Activated CD8-positive, alpha-beta T cell treated with anti-CD3 and anti-CD28 coated beads, Interleukin-2, amount 10 ng/mL, durations not matched to agents 7 days and 5 days (primary cell): ENCODE results near the gene KRTAP5-7. TPM values are rescaled to one million over a fixed set of nuclear protein-coding genes. Genes with fewer than 3 reads are reported as not detected.
"Not testable (repeated sequence)": the region's sequence is repeated elsewhere in the genome, so short reads cannot be mapped to it uniquely, and the experiment has no call there.

ENCODE experiments used
- ATAC-seq: fragments of 150-1000 bp; cut with Tn5 transposase; one replicate; pipeline ENCODE4 v1.10.0; 2021; ENCODE audit warnings: moderate library complexity
- CTCF ChIA-PET: fragments of 350-600 bp; sonication (Branson Sonifier 250); formaldehyde crosslinking; loops from one replicate; lab custom pipeline; 2021; ENCODE audit warnings: antibody characterized with exemption; lab: Charles Lee
- POLR2A ChIA-PET: fragments of 350-600 bp; sonication (Branson Sonifier 250); formaldehyde crosslinking; loops from one replicate; lab custom pipeline; 2021; ENCODE audit warnings: antibody characterized with exemption; lab: Charles Lee
- DNase-seq: peaks from one replicate; pipeline ENCODE4 v3.0.0-alpha.2; 2020
- H3K27ac Mint-ChIP-seq: one replicate; pipeline ENCODE4 v1.8.0; 2021; ENCODE audit warnings: mild to moderate bottlenecking, mixed read lengths
- H3K27me3 Mint-ChIP-seq: one replicate; pipeline ENCODE4 v1.8.0; 2021; ENCODE audit warnings: low read depth, mixed read lengths
- H3K36me3 Mint-ChIP-seq: one replicate; pipeline ENCODE4 v1.8.0; 2021; ENCODE audit warnings: low read depth, mixed read lengths
- H3K4me1 Mint-ChIP-seq: one replicate; pipeline ENCODE4 v1.8.0; 2021; ENCODE audit warnings: low read depth, mixed read lengths
- H3K4me3 Mint-ChIP-seq: one replicate; pipeline ENCODE4 v1.8.0; 2021; ENCODE audit warnings: mild to moderate bottlenecking, mixed read lengths
- H3K9me3 Mint-ChIP-seq: one replicate; pipeline ENCODE4 v1.8.0; 2022; ENCODE audit warnings: mixed read lengths; ENCODE audit not compliant: insufficient read depth
- total RNA-seq, 2 experiments: library from RNA; stranded (reverse); gene quantifications; one replicate each; pipeline ENCODE4 v1.2.3, GENCODE V29; 2021

Gene KRTAP5-7
- total RNA-seq, 2 experiments from 2014 or later: not detected

DNA sequence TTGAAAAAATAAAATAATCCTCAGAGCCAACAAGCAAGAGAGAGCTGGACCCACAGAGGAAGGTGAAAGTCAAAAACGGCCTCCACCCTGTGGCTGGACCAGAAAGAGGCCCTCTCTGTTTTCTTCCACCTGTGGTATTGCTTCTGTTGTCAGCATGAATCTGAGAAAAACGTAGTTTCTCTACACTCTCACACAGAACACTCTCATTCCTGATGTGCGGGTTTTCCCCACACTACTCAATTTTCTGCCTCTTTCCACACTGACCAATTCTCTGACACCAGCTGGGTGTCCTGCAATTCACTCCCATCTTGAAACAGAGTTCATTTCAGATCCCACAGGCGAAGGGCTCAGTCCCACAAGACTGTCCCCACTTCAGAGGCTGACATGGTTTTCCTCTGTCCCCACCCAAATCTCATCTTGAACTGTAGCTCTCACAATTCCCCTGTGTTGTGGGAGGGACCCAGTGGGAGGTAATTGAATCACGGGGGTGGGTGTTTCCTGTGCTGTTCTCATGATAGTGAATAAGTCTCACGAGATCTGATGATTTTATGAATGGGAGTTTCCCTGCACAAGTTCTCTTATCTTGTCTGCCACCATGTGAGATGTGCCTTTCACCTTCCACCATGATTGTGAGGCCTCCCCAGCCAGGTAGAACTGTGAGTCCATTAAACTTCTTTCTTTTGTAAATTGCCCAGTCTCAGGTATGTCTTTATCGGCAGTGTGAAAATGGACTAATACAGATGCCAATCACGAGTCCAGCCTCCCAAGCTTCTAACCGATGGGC lies 13.6 kb downstream of the KRTAP5-7 start:
- CTCF ChIA-PET, H3K27ac Mint-ChIP-seq, POLR2A ChIA-PET, H3K4me3 Mint-ChIP-seq, H3K9me3 Mint-ChIP-seq, ATAC-seq, H3K36me3 Mint-ChIP-seq, DNase-seq, H3K27me3 Mint-ChIP-seq: not testable (repeated sequence)
- H3K4me1 Mint-ChIP-seq: peaks cover 11% of the 10 kb centered on the region

DNA sequence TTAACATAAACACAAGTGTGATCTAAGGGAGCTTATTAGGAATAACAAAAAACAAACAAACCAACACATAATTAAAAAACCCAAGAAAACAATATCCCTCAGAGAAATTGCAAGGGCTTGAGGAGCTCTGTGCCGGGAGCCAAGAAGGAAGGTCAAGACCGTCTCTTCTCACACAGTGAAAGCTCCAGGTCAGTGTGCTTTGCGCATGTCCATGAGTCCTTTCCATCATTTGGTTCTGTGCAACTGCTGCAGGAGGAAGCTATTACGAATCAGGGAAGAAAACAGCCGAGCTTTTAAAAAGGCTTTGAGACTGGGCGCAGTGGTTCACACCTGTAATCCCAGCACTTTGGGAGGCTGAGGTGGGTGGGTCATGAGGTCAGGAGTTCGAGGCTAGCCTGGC lies 15.3 kb downstream of the KRTAP5-7 start:
- no peak for ATAC-seq
- H3K4me3 Mint-ChIP-seq: no peak overlapping the region
- peaks cover 11% of the 10 kb centered on the region for H3K4me1 Mint-ChIP-seq
- POLR2A ChIA-PET: no interaction called here
- CTCF ChIA-PET: no interaction called here
- DNase-seq: no peak
- no peaks in the 10 kb centered on the region for H3K9me3 Mint-ChIP-seq
- H3K36me3 Mint-ChIP-seq: no peaks in the 10 kb centered on the region
- no peak overlapping the region for H3K27ac Mint-ChIP-seq
- H3K27me3 Mint-ChIP-seq: no peaks in the 10 kb centered on the region

DNA sequence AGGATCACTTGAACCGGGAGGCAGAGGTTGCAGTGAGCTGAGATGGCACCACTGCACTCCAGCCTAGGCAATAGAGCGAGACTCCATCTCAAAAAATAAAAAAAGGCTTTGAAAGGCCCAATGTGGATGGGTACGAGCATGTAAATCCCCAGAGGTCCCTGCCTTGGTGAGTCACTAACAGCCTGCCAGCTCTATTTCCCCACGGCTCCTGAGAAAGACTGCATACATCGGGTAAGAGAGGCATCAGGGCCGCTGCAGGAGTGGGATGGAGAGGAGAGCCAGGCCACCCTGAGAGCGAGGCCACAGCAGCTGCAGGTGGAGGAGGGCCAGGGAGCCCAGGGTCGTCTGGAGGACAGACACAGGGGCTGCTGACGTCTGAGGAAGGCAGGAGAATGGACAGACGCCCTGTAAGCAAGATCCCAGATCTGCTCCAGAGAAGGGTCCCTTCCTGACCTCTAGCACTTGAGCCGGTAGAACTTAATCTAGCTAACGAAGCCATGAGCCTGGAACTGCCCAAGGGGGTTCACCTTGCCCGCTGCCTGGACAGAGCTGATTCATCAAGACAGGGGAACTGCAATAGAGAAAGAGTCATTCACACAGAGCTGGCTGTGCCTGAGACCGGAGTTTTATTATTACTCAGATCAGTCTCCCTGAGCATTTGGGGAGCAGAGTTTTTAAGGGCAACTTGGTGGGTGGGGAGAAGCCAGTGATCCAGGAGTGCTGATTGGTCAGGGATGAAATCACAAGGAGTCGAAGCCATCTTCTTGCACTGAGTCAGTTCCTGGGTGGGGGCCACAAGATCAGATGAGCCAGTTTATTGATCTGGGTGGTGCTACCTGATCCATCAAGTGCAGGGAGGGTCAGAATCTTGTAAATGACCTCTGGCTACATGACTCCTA lies 16.1 kb downstream of the KRTAP5-7 start:
- ATAC-seq (no peak), DNase-seq (no peak)
- ChIA-PET POLR2A (no interaction called here), CTCF (no interaction called here)
- H3K4me3 Mint-ChIP-seq: no peak overlapping the region
- no peak overlapping the region for H3K27ac Mint-ChIP-seq
- H3K9me3 Mint-ChIP-seq: no peaks in the 10 kb centered on the region
- no peaks in the 10 kb centered on the region for H3K36me3 Mint-ChIP-seq
- no peaks in the 10 kb centered on the region for H3K27me3 Mint-ChIP-seq
- peaks cover 11% of the 10 kb centered on the region for H3K4me1 Mint-ChIP-seq

DNA sequence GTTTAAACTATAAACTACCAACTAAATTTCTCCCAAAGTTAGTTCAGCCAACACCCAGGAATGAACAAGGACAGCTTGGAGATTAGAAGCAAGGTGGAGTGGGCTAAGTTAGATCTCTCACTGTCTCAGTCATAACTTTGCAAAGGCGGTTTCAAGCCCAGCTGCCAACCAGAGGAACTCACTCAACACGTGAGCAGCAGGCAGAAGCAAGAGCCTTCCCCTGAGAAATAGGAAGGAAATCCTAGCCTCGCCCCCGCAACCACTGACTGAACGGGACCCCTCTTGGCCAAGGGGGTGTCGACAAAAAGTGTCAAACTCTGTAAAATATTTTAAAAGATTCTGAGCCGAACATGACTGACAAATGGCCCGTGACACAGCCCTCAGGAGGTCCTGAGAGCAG lies 16.8 kb downstream of the KRTAP5-7 start:
- Mint-ChIP-seq H3K9me3 (no peaks in the 10 kb centered on the region), H3K36me3 (no peaks in the 10 kb centered on the region), H3K27me3 (no peaks in the 10 kb centered on the region), H3K4me3 (no peak overlapping the region), H3K27ac (no peak overlapping the region), H3K4me1 (peaks cover 11% of the 10 kb centered on the region)
- DNase-seq: no peak
- ATAC-seq: no peak
- ChIA-PET POLR2A (no interaction called here), CTCF (no interaction called here)

DNA sequence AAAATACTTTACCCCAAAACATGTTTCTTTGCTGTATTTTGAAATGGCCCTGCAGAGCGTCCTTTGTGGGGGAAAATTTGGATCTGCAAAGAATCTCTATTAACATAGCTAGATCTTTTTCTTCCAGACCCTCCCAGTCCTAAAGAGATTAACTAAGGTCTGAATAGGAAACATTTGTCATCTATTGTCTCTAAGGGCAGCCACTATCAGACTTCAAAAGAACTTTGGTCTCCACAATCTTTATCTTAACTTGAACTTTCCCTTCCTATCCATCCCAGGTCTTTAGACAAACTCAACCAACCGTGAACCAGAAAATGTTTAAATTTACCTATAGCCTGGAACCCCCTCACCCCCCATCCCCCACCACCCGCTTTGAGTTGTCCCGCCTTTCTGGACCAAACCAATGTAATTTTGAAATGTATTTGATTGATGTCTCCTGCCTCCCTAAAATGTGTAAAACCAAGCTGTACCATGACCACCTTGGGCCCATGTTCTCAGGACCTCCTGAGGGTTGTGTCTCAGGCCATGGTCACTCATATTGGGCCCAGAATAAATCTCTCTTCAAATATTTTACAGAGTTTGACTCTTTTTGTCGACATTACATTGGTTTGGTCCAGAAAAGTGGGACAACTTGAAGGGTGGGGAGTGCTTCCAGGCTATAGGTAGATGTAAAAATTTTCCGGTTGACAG lies 17.6 kb downstream of the KRTAP5-7 start:
- H3K36me3 Mint-ChIP-seq: no peaks in the 10 kb centered on the region
- peaks cover 11% of the 10 kb centered on the region for H3K4me1 Mint-ChIP-seq
- ChIA-PET CTCF (no interaction called here), POLR2A (no interaction called here)
- no peak overlapping the region for H3K27ac Mint-ChIP-seq
- peaks cover 5% of the 10 kb centered on the region for H3K27me3 Mint-ChIP-seq
- no peak for ATAC-seq
- no peak for DNase-seq
- H3K9me3 Mint-ChIP-seq: no peaks in the 10 kb centered on the region
- H3K4me3 Mint-ChIP-seq: no peak overlapping the region

DNA sequence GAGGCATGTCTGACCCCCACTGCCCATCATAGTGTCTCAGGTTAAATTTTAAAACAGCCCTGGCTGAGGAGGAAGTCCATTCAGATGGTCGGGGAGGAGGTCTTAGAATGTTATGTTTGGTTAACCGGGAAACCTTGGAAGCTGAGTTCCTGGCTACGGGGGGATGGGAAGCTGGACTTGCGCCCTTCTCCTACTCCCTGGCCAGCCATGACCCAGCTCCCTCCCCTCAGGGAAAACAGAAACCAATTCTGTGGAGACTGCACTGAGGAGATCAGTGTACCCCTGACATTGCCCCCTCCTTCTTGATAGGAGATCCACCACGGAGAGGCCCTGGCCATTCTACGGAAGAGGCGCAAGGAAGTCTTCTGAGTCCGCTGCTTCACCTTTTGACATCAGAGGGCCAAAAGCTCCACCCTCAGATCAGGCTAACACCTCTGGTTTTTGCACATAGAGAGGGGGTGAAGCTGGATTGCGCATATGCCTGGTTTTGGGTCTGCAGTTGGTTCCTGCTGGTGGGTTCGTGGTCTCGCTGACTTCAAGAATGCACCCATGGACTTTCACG lies 18.4 kb downstream of the KRTAP5-7 start:
- ChIA-PET CTCF (no interaction called here), POLR2A (no interaction called here)
- Mint-ChIP-seq H3K4me3 (no peak overlapping the region), H3K27me3 (peaks cover 10% of the 10 kb centered on the region), H3K27ac (no peak overlapping the region), H3K9me3 (no peaks in the 10 kb centered on the region), H3K4me1 (peaks cover 11% of the 10 kb centered on the region), H3K36me3 (no peaks in the 10 kb centered on the region)
- ATAC-seq: no peak
- DNase-seq: no peak

DNA sequence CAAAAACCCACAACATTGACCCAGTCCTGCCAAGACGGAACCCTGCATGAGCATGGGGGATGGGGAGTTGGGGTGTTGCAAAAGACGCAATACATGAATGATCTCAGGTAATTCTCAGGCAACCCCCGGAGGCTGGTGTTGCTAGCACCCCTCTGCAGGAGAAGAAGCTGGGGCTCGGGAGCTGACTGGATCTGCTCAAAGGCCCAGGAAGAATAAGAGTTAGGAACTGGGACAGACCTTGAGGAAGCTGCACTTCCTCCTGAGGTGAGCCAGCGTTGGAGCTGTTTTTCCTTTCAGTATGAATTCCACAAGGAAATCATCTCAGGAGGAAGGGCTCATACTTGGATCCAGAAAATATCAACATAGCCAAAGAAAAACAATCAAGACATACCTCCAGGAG lies 21.1 kb downstream of the KRTAP5-7 start, which contains the start of gene KRTAP5-9:
KRTAP5-9 (plus strand) TSS at position 301 of the 400 bp plus-strand sequence. CDS start 238 bp downstream, outside the sequence.
- no peak for DNase-seq
- Mint-ChIP-seq H3K4me3 (no peak within 1 kb of the TSS), H3K27ac (no peak within 1 kb of the TSS), H3K4me1 (peaks cover 8% of the 10 kb centered on the region), H3K36me3 (no peaks in the 10 kb centered on the region), H3K9me3 (no peaks in the 10 kb centered on the region), H3K27me3 (peaks cover 14% of the 10 kb centered on the region)
- ChIA-PET POLR2A (no interaction called here), CTCF (no interaction called here)
- no peak for ATAC-seq

DNA sequence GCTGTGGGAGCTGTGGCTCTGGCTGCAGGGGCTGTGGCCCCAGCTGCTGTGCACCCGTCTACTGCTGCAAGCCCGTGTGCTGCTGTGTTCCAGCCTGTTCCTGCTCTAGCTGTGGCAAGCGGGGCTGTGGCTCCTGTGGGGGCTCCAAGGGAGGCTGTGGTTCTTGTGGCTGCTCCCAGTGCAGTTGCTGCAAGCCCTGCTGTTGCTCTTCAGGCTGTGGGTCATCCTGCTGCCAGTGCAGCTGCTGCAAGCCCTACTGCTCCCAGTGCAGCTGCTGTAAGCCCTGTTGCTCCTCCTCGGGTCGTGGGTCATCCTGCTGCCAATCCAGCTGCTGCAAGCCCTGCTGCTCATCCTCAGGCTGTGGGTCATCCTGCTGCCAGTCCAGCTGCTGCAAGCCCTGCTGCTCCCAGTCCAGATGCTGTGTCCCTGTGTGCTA lies 21.7 kb downstream of the KRTAP5-7 start:
- POLR2A ChIA-PET: no interaction called here
- Mint-ChIP-seq H3K27ac (no peak overlapping the region), H3K36me3 (no peaks in the 10 kb centered on the region), H3K4me3 (no peak overlapping the region), H3K9me3 (no peaks in the 10 kb centered on the region), H3K4me1 (peaks cover 3% of the 10 kb centered on the region), H3K27me3 (peaks cover 14% of the 10 kb centered on the region)
- no peak for DNase-seq
- CTCF ChIA-PET: no interaction called here
- no peak for ATAC-seq

DNA sequence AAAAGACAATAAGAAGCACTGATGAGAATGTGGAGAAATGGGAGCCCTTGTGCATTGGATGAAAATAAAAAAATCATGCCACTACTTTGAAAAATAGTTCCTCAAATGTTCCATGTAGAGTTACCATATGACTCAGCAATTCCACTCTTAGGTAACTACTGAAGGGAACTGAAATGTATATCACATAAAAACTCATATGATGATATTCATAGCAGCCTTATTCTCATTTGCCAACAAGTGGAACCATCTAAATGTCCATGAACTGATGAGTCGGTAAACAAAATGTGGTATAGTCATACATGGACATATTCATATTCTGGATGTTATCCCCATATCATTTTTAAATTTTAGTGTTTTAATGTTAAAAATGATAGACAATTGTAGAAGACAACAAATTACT lies 24.6 kb downstream of the KRTAP5-7 start:
- ChIA-PET CTCF (no interaction called here), POLR2A (no interaction called here)
- H3K4me1 Mint-ChIP-seq: no peaks in the 10 kb centered on the region
- H3K36me3 Mint-ChIP-seq: no peaks in the 10 kb centered on the region
- H3K9me3 Mint-ChIP-seq: no peaks in the 10 kb centered on the region
- no peak overlapping the region for H3K27ac Mint-ChIP-seq
- H3K27me3 Mint-ChIP-seq: peaks cover 14% of the 10 kb centered on the region
- ATAC-seq: no peak
- DNase-seq: no peak
- no peak overlapping the region for H3K4me3 Mint-ChIP-seq

DNA sequence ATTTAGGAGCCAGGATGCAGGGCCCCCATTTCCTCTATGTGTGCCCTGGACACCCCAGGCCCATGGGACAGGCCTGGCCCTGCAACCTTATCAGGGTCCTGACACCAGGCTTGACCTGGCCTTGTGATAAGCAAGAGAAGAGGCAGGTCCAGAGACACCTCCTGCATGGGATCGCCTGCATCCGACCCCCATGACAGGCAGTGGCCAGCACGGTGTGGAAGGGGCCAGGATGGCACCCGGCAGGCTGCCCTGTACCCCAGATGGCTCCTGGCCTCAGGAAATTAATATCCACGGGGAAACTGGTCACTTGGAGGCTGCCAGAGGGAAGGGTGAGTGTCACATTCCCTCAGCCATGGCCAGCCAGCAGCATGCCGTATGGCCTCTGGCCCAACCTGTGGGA lies 27.9 kb downstream of the KRTAP5-7 start:
- H3K4me1 Mint-ChIP-seq: no peaks in the 10 kb centered on the region
- CTCF ChIA-PET: no interaction called here
- no peaks in the 10 kb centered on the region for H3K9me3 Mint-ChIP-seq

DNA sequence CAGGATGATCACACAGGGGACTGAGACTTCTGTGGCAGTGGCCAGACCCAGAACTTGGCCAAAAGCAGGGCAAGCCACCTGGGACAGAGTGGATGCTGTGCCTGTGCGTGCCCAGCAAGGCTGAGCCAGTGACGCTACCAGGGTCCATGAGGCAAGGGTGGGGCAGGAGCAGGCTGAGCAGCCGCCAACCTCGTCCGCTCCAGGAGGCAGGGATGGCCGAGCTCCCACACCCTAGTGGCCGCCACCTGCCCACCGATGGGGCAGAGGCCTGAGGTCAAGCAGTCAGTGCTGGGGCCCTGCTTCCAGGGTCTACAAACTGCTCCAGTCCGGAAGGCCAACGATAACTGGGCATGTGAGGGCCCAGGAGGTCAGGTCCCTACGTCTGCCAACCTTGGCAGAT lies 28.4 kb downstream of the KRTAP5-7 start:
- ATAC-seq (no peak), DNase-seq (no peak)
- H3K36me3 Mint-ChIP-seq: no peaks in the 10 kb centered on the region
- no peaks in the 10 kb centered on the region for H3K9me3 Mint-ChIP-seq
- POLR2A ChIA-PET: no interaction called here
- no peak overlapping the region for H3K27ac Mint-ChIP-seq
- H3K27me3 Mint-ChIP-seq: peaks cover 15% of the 10 kb centered on the region
- CTCF ChIA-PET: no interaction called here
- no peak overlapping the region for H3K4me3 Mint-ChIP-seq
- no peaks in the 10 kb centered on the region for H3K4me1 Mint-ChIP-seq

More for the DNA sequence above, 27.9 kb downstream of the KRTAP5-7 start:
- DNase-seq (no peak), ATAC-seq (no peak)
- H3K4me3 Mint-ChIP-seq: no peak overlapping the region
- H3K27ac Mint-ChIP-seq: no peak overlapping the region
- H3K36me3 Mint-ChIP-seq: no peaks in the 10 kb centered on the region
- peaks cover 17% of the 10 kb centered on the region for H3K27me3 Mint-ChIP-seq
- POLR2A ChIA-PET: no interaction called here
